Mesenchymal stem cell (in vitro differentiated cells and primary cell): ENCODE measurements around the gene ST13.
A peak's percentile ranks its signal among the peaks of the same experiment; 100 is the strongest.
"Not testable (repeated sequence)": the region's sequence is repeated elsewhere in the genome, so short reads cannot be mapped to it uniquely, and the experiment has no call there.

Source experiments
- DNase-seq: peaks from one replicate; pipeline ENCODE4 v3.0.0-alpha.2; 2013
- H2AFZ ChIP-seq: one replicate; pipeline ENCODE4 v1.6.1; 2013; ENCODE audit warnings: low read depth, mild to moderate bottlenecking, control low read depth, inconsistent platforms, low read length, moderate library complexity
- H2AK5ac ChIP-seq: 2 replicates; pipeline ENCODE4 v1.6.1; 2013; ENCODE audit warnings: low read length, moderate library complexity, mild to moderate bottlenecking, inconsistent platforms; ENCODE audit not compliant: severe bottlenecking
- H2BK120ac ChIP-seq: one replicate; pipeline ENCODE4 v1.6.1; 2013; ENCODE audit warnings: low read depth, mild to moderate bottlenecking, inconsistent platforms, low read length, moderate library complexity
- H2BK12ac ChIP-seq, 2 experiments: one replicate each; pipeline ENCODE4 v1.6.1; 2013; ENCODE audit warnings: inconsistent platforms in 2 of 2, low read length in 2 of 2, mild to moderate bottlenecking in 2 of 2, moderate library complexity in 2 of 2, control low read depth in 1 of 2
- H2BK15ac ChIP-seq: one replicate; pipeline ENCODE4 v1.6.1; 2013; ENCODE audit warnings: mild to moderate bottlenecking, low read depth, inconsistent platforms; ENCODE audit not compliant: poor library complexity, severe bottlenecking
- H2BK5ac ChIP-seq: 2 replicates; pipeline ENCODE4 v1.6.1; 2013; ENCODE audit warnings: low read depth, mild to moderate bottlenecking, low read length, control low read depth, inconsistent platforms; ENCODE audit not compliant: poor library complexity, severe bottlenecking
- H3K14ac ChIP-seq, 2 experiments: one replicate each; pipeline ENCODE4 v1.6.1; 2013; ENCODE audit warnings: inconsistent platforms in 2 of 2, low read length in 2 of 2, control low read depth in 1 of 2, mild to moderate bottlenecking in 1 of 2, moderate library complexity in 1 of 2
- H3K18ac ChIP-seq, 2 experiments: one replicate each; pipeline ENCODE4 v1.6.1; 2013; ENCODE audit warnings: inconsistent platforms in 2 of 2, low read length in 2 of 2, control low read depth in 1 of 2, low read depth in 1 of 2, mild to moderate bottlenecking in 1 of 2
- H3K23ac ChIP-seq, 2 experiments: one replicate each; pipeline ENCODE4 v1.6.1; 2013; ENCODE audit warnings: inconsistent platforms in 2 of 2, low read length in 2 of 2, mild to moderate bottlenecking in 2 of 2, moderate library complexity in 2 of 2, control low read depth in 1 of 2
- H3K27ac ChIP-seq: 2 replicates; pipeline ENCODE4 v1.5.1; 2013; ENCODE audit warnings: mild to moderate bottlenecking, moderate library complexity, low read length, control low read depth, inconsistent platforms; ENCODE audit not compliant: poor library complexity, severe bottlenecking
- H3K27me3 ChIP-seq, 2 experiments: 2 replicates each; pipeline versions ENCODE4 v1.6.1 to v1.7.0; 2013; ENCODE audit warnings: low read length in 2 of 2, mild to moderate bottlenecking in 2 of 2, moderate library complexity in 2 of 2, control low read depth in 1 of 2, inconsistent platforms in 1 of 2; ENCODE audit not compliant: control insufficient read depth in 1 of 2, insufficient read depth in 1 of 2
- H3K36me3 ChIP-seq, 2 experiments: 2 replicates each; pipeline versions ENCODE4 v1.6.1 to v1.7.0; 2013; ENCODE audit warnings: low read length in 2 of 2, control low read depth in 1 of 2, inconsistent platforms in 1 of 2, low read depth in 1 of 2, mild to moderate bottlenecking in 1 of 2; ENCODE audit not compliant: insufficient read depth in 2 of 2, control insufficient read depth in 1 of 2
- H3K4ac ChIP-seq, 2 experiments: one replicate each; pipeline ENCODE4 v1.6.1; 2013; ENCODE audit warnings: inconsistent platforms in 2 of 2, low read length in 2 of 2, mild to moderate bottlenecking in 2 of 2, moderate library complexity in 2 of 2, control low read depth in 1 of 2, low read depth in 1 of 2
- H3K4me1 ChIP-seq: 2 replicates; pipeline ENCODE4 v1.6.1; 2013; ENCODE audit warnings: low read depth, low read length, control low read depth; ENCODE audit not compliant: control insufficient read depth, insufficient read depth
- H3K4me2 ChIP-seq: 2 replicates; pipeline ENCODE4 v1.6.1; 2013; ENCODE audit warnings: low read length, mild to moderate bottlenecking, inconsistent platforms; ENCODE audit not compliant: poor library complexity, severe bottlenecking
- H3K4me3 ChIP-seq, 2 experiments: 2 replicates each; pipeline versions ENCODE4 v1.5.1 to v1.7.0; 2013; ENCODE audit warnings: low read length in 2 of 2, mild to moderate bottlenecking in 2 of 2, control low read depth in 1 of 2, low read depth in 1 of 2; ENCODE audit not compliant: insufficient read depth in 1 of 2
- H3K79me1 ChIP-seq: replicated peaks from 2 replicates; pipeline ENCODE4 v1.6.1; 2013; ENCODE audit warnings: mild to moderate bottlenecking, control low read depth, low read length, inconsistent platforms; ENCODE audit not compliant: poor library complexity, severe bottlenecking
- H3K9ac ChIP-seq: 2 replicates; pipeline ENCODE4 v1.7.0; 2013; ENCODE audit warnings: mild to moderate bottlenecking, low read length, moderate library complexity
- H3K9me3 ChIP-seq: 2 replicates; pipeline ENCODE4 v1.7.0; 2013; ENCODE audit warnings: mild to moderate bottlenecking, low read length; ENCODE audit not compliant: control insufficient read depth
- H4K8ac ChIP-seq: one replicate; pipeline ENCODE4 v1.6.1; 2013; ENCODE audit warnings: inconsistent platforms, mild to moderate bottlenecking, low read length, moderate library complexity
- H4K91ac ChIP-seq: one replicate; pipeline ENCODE4 v1.6.1; 2013; ENCODE audit warnings: mild to moderate bottlenecking, low read length, inconsistent platforms
- WGBS: methylation state at CpG from one replicate; pipeline ENCODE4 v1.1.7; 2013; ENCODE audit warnings: mixed read lengths; 5-methylcytosine and 5-hydroxymethylcytosine counted together

ST13 gene

GRCh38 chr22:40829131-40829530, 27.3 kb downstream of the ST13 start:
- Histone ChIP-seq H2AFZ (no peak overlapping the region), H2BK15ac (no peak overlapping the region), H3K9ac (no peak overlapping the region), H3K9me3 (no peaks in the 10 kb centered on the region), H4K91ac (no peak overlapping the region), H3K36me3 (peaks cover 19 to 91% of the 10 kb centered on the region in 2 experiments), H3K79me1 (peaks cover 8% of the 10 kb centered on the region), H3K18ac (no peak overlapping the region), H2BK5ac (no peak overlapping the region), H3K4me2 (no peak overlapping the region), H2BK12ac (no peak overlapping the region), H3K27me3 (no peaks in the 10 kb centered on the region), H3K4me3 (no peak overlapping the region), H2AK5ac (no peak overlapping the region), H3K4me1 (peaks cover 2% of the 10 kb centered on the region), H3K4ac (no peak overlapping the region), H4K8ac (no peak overlapping the region), H3K27ac (no peak overlapping the region), H3K14ac (no peak overlapping the region), H2BK120ac (no peak overlapping the region), H3K23ac (no peak overlapping the region)
- DNase-seq: peak; percentile 43
- 82% methylated on average over 6 of the region's 6 CpGs for WGBS

- DNase-seq: no peak
- Histone ChIP-seq H3K4me2 (no peak overlapping the region), H2BK5ac (no peak overlapping the region), H3K4ac (no peak overlapping the region), H3K27ac (peak overlapping the region; percentile 10), H2BK12ac (no peak overlapping the region), H2AFZ (no peak overlapping the region), H3K36me3 (peaks cover 11 to 93% of the 10 kb centered on the region in 2 experiments), H2AK5ac (no peak overlapping the region), H2BK15ac (no peak overlapping the region), H3K27me3 (no peaks in the 10 kb centered on the region), H4K91ac (no peak overlapping the region), H3K14ac (no peak overlapping the region), H3K23ac (no peak overlapping the region), H3K79me1 (peaks cover 3% of the 10 kb centered on the region), H3K9me3 (no peaks in the 10 kb centered on the region), H4K8ac (no peak overlapping the region), H2BK120ac (no peak overlapping the region), H3K9ac (no peak overlapping the region), H3K4me1 (peaks cover 2% of the 10 kb centered on the region), H3K4me3 (no peak overlapping the region), H3K18ac (no peak overlapping the region)
- WGBS: 100% methylated on average over 5 of the region's 7 CpGs
These were observed 29.3 kb downstream of the ST13 start for GRCh38 chr22:40826984-40827741.

GRCh38 chr22:40826292-40826691, 30.1 kb downstream of the ST13 start:
- H3K4me3 ChIP-seq, H2BK12ac ChIP-seq, H4K91ac ChIP-seq, H3K18ac ChIP-seq, H3K27ac ChIP-seq, H4K8ac ChIP-seq, H3K4me1 ChIP-seq, H3K9me3 ChIP-seq, H2BK120ac ChIP-seq, H3K14ac ChIP-seq, H3K4me2 ChIP-seq, H2AK5ac ChIP-seq, H2BK15ac ChIP-seq, DNase-seq, H3K23ac ChIP-seq, H2BK5ac ChIP-seq, H3K27me3 ChIP-seq, H3K9ac ChIP-seq, H3K79me1 ChIP-seq, H3K4ac ChIP-seq, H2AFZ ChIP-seq: not testable (repeated sequence)
- WGBS: 100% methylated on average over 2 of the region's 2 CpGs
- peaks cover 9 to 86% of the 10 kb centered on the region in 2 experiments for H3K36me3 ChIP-seq

DNA sequence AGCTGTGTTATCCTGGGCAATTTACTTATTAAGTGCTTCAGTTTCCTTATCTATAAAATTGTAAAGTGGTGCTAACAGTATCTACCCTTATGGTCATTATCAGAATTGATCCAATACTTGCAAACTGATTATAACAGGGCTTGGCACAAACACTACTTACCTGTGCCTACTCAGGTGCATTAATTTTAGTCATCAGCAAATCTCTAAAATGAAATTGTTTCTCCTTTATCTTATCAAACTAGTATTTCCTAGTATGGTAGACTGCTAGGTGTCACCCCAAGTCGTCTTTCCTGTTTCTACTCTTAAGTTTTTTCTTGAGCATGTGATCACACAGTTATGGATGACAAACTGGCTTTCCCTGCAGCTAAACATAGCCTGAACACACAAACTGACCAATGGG, 33.0 kb downstream of the ST13 start:
- H2BK120ac ChIP-seq: no peak overlapping the region
- H2AK5ac ChIP-seq: no peak overlapping the region
- WGBS: 100% methylated on average over 1 of the region's 1 CpG

More for the DNA sequence above, 33.0 kb downstream of the ST13 start:
- Histone ChIP-seq H3K9me3 (no peaks in the 10 kb centered on the region), H2BK12ac (no peak overlapping the region), H2BK5ac (no peak overlapping the region), H3K4me2 (no peak overlapping the region), H2BK15ac (no peak overlapping the region), H3K18ac (no peak overlapping the region), H3K36me3 (peaks cover 9 to 57% of the 10 kb centered on the region in 2 experiments), H3K14ac (no peak overlapping the region), H2AFZ (no peak overlapping the region), H3K27me3 (no peaks in the 10 kb centered on the region), H3K4me1 (peaks cover 5% of the 10 kb centered on the region), H4K8ac (no peak overlapping the region), H3K4me3 (no peak overlapping the region), H4K91ac (no peak overlapping the region), H3K9ac (no peak overlapping the region), H3K4ac (no peak overlapping the region), H3K23ac (no peak overlapping the region), H3K27ac (no peak overlapping the region), H3K79me1 (peaks cover 5% of the 10 kb centered on the region)
- no peak for DNase-seq
